Cardiac muscle cell (in vitro differentiated cells and primary cell): ENCODE measurements around the gene NPNT. TPM values are rescaled to one million over a fixed set of nuclear protein-coding genes. Genes with fewer than 3 reads are reported as not detected.

ENCODE experiments used
- DNase-seq, 2 donors: peaks; one replicate each; pipeline versions ENCODE4 v3.0.0 to v3.0.0-alpha.2; 2010 to 2017; ENCODE audit warnings: low read depth in 1 of 2, low spot score in 1 of 2
- H3K27ac ChIP-seq: fragments of 200-600 bp; sonication (generic); 2 replicates; pipeline ENCODE4 v1.5.1; 2016
- H3K27me3 ChIP-seq: fragments of 200-600 bp; sonication (generic); 2 replicates; pipeline ENCODE4 v1.6.0; 2016; ENCODE audit warnings: control low read depth
- H3K36me3 ChIP-seq: fragments of 200-600 bp; sonication (generic); 2 replicates; pipeline ENCODE4 v1.5.1; 2016; ENCODE audit warnings: control low read depth
- H3K4me1 ChIP-seq: fragments of 200-600 bp; sonication (generic); 2 replicates; pipeline ENCODE4 v1.8.1; 2017; ENCODE audit warnings: low read depth, mild to moderate bottlenecking, mixed run types
- H3K4me3 ChIP-seq: fragments of 200-600 bp; sonication (generic); 2 replicates; pipeline ENCODE4 v1.5.1; 2016; ENCODE audit warnings: mild to moderate bottlenecking
- H3K9me3 ChIP-seq: fragments of 200-600 bp; sonication (generic); 2 replicates; pipeline ENCODE4 v1.5.1; 2017; ENCODE audit warnings: low read depth, mild to moderate bottlenecking, control low read depth
- polyA plus RNA-seq: library from polyadenylated mRNA; unstranded; fragments of >200 nt; fragmentation: Nextera tagmentation; extraction: Ambion mirVana; gene quantifications from 2 replicates; pipeline ENCODE4 v1.2.1, GENCODE V29; 2016
- total RNA-seq: library from RNA; depleted of rRNA; stranded (reverse); fragments of >200 nt; gene quantifications from 2 replicates; pipeline ENCODE4 v1.2.3, GENCODE V29; 2016
- TF ChIP-seq, protein P1 (sequence below): IDR thresholded peaks from 2 replicates; pipeline ENCODE4 v1.5.1; 2012; ENCODE audit warnings: low read depth, mild to moderate bottlenecking, low read length

NPNT gene
- total and polyA plus RNA-seq, 2 experiments from 2014 or later, result 22.0 to 39.8 TPM

DNA sequence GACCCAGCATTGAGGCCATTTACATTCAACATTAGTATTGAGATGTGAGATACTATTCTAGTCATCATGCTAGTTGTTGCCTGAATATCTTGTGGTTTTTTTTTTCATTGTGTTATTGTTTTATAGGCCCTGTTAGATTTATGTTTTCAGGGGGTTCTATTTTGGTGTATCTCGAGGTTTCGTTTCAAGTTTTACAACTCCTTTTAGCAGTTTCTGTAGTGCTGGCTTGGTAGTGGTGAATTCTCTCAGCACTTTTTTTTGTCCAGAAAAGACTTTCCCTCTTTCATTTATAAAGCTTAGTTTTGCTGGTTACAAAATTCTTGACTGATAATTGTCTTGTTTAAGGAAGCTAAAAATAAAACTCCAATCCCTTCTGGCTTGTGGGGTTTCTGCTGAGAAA, 115.5 kb downstream of the NPNT start:
- Histone ChIP-seq H3K4me1 (no peaks in the 10 kb centered on the region), H3K27me3 (no peaks in the 10 kb centered on the region), H3K36me3 (no peaks in the 10 kb centered on the region), H3K4me3 (no peak overlapping the region), H3K9me3 (no peaks in the 10 kb centered on the region), H3K27ac (no peak overlapping the region)
- TF ChIP-seq, protein P1, sequence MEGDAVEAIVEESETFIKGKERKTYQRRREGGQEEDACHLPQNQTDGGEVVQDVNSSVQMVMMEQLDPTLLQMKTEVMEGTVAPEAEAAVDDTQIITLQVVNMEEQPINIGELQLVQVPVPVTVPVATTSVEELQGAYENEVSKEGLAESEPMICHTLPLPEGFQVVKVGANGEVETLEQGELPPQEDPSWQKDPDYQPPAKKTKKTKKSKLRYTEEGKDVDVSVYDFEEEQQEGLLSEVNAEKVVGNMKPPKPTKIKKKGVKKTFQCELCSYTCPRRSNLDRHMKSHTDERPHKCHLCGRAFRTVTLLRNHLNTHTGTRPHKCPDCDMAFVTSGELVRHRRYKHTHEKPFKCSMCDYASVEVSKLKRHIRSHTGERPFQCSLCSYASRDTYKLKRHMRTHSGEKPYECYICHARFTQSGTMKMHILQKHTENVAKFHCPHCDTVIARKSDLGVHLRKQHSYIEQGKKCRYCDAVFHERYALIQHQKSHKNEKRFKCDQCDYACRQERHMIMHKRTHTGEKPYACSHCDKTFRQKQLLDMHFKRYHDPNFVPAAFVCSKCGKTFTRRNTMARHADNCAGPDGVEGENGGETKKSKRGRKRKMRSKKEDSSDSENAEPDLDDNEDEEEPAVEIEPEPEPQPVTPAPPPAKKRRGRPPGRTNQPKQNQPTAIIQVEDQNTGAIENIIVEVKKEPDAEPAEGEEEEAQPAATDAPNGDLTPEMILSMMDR, result no peak
- DNase-seq, result no peak

DNA sequence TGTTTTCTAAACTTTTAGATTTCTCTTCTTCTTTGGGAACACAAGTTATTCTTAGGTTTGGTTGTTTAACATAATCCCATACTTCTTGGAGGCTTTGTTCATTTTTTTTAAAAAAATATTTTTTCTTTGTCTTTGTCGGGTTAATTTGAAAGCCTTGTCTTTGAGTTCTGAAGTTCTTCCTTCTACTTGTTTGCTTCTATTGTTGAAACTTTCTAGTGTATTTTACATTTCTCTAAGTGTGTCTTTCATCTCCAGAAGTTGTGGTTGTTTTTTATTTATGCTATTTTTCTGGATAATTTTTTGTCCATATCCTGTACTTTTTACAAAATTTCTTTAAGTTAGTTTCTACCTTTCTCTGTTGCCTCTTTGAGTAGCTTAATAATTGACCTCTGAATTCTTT, 116.1 kb downstream of the NPNT start:
- Histone ChIP-seq H3K27ac (no peak overlapping the region), H3K4me1 (no peaks in the 10 kb centered on the region), H3K4me3 (no peak overlapping the region), H3K36me3 (no peaks in the 10 kb centered on the region), H3K9me3 (no peaks in the 10 kb centered on the region), H3K27me3 (no peaks in the 10 kb centered on the region)
- DNase-seq, result no peak
- TF ChIP-seq, protein P1, result no peak

DNA sequence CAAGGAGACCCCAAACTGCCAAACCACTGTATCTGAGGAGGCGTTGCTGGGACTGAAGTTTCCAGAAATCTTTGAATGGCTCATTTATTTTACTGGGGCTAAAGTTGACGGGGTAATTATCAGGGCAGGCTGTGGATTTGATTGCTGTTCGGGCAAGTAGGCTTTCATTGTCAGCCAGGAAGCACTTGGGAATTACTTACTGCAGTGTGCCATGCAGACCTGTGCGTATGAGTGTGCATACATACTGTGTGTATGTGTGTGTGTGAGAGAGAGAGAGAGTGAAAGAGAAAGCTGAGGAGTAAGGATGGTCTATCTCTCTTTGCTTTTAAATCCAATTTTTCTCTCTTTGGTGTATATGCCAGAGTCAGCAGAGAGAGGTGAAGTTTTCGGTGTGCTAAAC, 122.7 kb downstream of the NPNT start:
- H3K27ac ChIP-seq, result no peak overlapping the region
- DNase-seq, result no peak

DNA sequence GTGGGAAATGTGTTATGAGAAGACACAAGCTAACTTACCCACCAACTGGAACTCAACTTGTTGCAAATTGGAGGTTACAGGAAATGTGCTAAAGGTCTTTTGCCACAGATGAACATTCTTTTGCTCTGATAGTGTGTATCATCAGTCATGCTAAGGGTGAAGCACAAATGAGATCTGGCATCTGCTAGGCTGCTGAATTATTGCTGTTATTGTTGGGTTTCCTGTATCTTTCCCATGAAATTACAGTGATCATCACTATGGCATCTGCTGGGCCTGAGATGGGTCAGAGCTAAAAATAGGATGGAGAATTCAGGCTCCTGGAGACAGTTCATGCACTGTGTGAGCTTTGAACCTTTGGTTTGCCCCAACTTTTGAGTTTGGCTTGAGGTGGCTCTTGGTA, 124.5 kb downstream of the NPNT start:
- DNase-seq, result peak in 1 of 2 donors; percentile 31
- Histone ChIP-seq H3K27me3 (no peaks in the 10 kb centered on the region), H3K36me3 (no peaks in the 10 kb centered on the region), H3K4me1 (peaks cover 18% of the 10 kb centered on the region), H3K9me3 (no peaks in the 10 kb centered on the region), H3K27ac (no peak overlapping the region), H3K4me3 (no peak overlapping the region)
- TF ChIP-seq, protein P1, result no peak

More for the DNA sequence above, 122.7 kb downstream of the NPNT start:
- Histone ChIP-seq H3K27me3 (no peaks in the 10 kb centered on the region), H3K9me3 (no peaks in the 10 kb centered on the region), H3K36me3 (no peaks in the 10 kb centered on the region), H3K4me1 (peaks cover 18% of the 10 kb centered on the region), H3K4me3 (no peak overlapping the region)
- TF ChIP-seq, protein P1, result no peak

Other genes starting within 250 kb of the NPNT start
- gene INTS12, start 186.8 kb upstream of the NPNT start, total RNA-seq, result 17.6 and 21.8 TPM in 2 replicates
- gene INTS12, start 186.8 kb upstream of the NPNT start, polyA plus RNA-seq, result 32.2 and 34.8 TPM in 2 replicates
- 12.3 and 22.3 TPM in 2 replicates for gene GSTCD, start 186.7 kb upstream of the NPNT start, total RNA-seq
- 5.6 and 6.9 TPM in 2 replicates for gene GSTCD, start 186.7 kb upstream of the NPNT start, polyA plus RNA-seq